Ramos (cell line): ENCODE measurements around the gene BLOC1S2.
"Not testable (repeated sequence)": the region's sequence is repeated elsewhere in the genome, so short reads cannot be mapped to it uniquely, and the experiment has no call there.

Experiments used
- in situ Hi-C: fragments of 300-500 bp; cut with MboI; formaldehyde crosslinking; loops from one replicate; pipeline ENCODE4 v1.14.3; 2022; ENCODE audit warnings: low sequenced_read_pairs; ENCODE audit not compliant: unreplicated experiment

BLOC1S2 gene

DNA sequence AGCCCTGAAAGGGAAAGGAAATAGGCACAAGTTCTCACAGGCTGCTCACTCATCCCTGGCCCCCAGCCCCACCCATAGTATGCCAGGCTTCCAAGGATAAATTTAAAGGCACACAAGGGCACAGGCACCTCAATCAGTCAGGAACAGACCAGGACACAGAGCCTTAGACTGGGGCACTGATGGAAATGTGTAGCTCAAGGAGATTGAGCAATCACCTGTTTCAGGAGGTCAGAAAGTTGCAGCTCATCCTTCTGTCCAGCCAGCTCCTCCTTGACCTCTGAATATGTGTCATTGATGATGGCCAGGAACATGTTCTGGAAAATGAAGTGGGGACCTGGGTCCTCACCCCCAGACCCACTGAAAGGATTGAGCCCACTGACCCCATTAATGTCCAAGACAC, 6.6 kb upstream of the BLOC1S2 start:
- in situ Hi-C loops, result no loop called here

DNA sequence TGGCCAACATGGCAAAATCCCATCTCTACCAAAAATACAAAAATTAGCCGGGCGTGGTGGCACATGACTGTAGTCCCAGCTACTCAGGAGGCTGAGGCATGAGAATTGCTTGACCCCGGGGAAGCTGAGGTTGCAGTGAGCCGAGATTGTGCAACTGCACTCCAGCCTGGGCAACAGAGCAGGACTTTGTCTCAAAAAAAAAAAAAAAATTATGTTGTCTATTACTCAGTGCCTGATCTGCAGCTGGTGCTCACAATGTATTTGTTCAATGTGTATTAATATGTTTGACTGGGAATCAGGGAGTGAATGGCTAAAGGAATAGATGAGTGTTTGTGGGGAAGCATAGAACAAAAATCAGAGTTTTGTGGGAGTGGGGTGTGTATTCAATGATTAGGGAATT, 5.8 kb upstream of the BLOC1S2 start:
- in situ Hi-C loops, result not testable (repeated sequence)

DNA sequence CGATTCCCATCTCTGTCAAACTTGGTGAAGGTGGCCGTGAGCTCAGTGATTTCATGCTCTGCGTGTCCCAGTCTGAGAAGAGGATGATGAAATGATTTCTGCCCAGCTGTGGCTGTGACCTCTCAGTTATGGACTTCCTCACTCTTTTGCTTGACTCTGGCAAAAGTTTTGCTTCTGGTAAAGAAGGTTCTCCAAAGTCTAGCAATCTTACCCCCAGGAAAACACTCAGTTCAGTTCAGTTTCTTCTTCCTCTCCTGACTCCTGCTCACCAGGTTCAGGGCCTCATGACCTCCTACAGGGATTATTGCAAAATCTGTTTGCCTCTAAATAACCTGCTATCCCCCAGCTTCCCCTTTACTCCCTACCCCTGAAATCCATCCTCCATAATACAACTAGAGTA, 4.9 kb upstream of the BLOC1S2 start:
- in situ Hi-C loops, result no loop called here

DNA sequence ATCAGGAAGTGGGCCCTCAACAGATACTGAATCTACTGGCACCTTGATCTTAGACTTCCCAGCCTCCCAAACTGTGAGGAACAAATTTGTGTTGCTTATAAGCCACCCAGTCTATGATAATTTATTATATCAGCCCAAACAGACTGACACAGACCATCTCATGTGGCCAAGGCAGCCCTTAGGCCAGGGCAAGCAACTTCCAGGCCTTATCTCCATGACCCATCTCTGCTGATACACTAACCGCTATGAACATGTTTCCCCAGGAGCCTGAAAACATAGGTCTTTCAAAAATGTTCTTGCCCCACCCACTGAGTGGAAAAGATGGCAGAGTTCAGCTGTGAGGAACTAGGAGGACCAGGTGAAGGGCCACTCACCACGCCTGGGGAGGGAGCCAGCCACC, 3.2 kb upstream of the BLOC1S2 start:
- in situ Hi-C loops, result no loop called here

- in situ Hi-C loops, result no loop called here
Measured at GRCh38 chr10:100288196-100288595, 1.7 kb upstream of the BLOC1S2 start.

DNA sequence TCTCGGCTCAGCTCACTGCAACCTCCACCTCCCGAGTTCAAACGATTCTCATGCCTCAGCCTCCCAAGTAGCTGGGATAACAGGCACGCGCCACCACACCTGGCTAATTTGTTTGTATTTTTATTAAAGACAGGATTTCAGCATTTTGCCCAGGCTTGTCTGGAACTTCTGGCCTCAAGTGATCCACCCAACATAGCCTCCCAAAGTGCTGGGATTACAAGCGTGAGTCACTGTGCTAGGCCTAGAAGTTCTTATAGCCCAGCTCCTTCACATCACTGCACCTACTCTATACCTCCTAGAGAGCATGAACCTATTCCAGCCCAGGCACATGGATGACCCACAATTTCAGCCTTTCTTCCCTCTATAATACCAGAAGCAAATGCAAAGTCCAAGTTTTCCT, 1.3 kb upstream of the BLOC1S2 start:
- in situ Hi-C loops, result no loop called here

GRCh38 chr10:100285326-100285725, 1.2 kb downstream of the BLOC1S2 start:
- in situ Hi-C loops, result not testable (repeated sequence)

- in situ Hi-C loops, result no loop called here
Measured at GRCh38 chr10:100282907-100283306, 3.6 kb downstream of the BLOC1S2 start.

GRCh38 chr10:100276971-100277370, 9.5 kb downstream of the BLOC1S2 start:
- in situ Hi-C loops, result not testable (repeated sequence)

DNA sequence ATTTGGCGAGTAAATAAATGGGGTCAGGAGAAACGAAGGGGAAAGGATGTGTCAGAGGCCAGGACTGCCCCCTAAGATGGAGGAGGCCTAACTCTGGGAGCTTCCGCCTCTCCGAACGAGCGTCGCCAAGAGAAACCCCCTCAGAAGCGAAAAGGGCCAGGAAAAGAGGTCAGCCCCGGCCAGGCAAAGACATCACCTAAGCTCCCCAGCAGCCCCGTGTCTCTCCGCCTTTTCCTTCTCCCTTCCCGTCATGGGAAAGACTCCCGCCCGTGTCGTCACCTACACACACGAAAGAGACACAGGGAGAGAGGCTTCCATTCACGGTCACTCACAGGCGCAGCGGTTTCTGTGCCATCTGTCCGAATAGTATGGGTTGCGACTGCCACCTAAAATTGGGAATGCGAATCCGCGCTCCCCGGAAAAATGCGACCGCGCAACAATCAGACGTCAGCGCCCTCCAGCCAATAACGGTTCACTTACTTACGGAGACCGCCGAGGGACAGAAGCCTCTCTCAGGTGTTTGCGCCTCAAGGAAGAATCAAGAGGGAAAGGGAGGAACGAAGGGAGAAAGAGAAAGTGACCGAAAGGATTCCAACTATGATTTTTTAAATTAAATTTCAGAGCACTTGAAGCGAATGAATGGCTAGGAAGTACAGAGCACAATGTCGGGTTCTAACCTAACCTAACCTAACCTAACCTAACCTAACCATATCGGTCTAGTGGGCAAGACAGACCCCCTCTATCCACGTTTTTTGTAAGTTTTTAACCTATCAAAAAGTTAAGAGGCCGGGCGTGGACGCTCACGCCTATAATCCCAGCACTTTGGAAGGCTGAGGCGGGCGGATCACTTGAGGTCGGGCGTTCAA, 19.0 kb downstream of the BLOC1S2 start, which contains the start of gene CWF19L1:
Gene CWF19L1 (minus strand): TSS at position 400 of the 866 bp plus-strand sequence. CDS start 45 bp downstream, at position 355.
- in situ Hi-C loops, result no loop called here

GRCh38 chr10:100265821-100266485, 20.5 kb downstream of the BLOC1S2 start:
- in situ Hi-C loops, result no loop called here

GRCh38 chr10:100254191-100254590, 32.3 kb downstream of the BLOC1S2 start:
- in situ Hi-C loops, result no loop called here

DNA sequence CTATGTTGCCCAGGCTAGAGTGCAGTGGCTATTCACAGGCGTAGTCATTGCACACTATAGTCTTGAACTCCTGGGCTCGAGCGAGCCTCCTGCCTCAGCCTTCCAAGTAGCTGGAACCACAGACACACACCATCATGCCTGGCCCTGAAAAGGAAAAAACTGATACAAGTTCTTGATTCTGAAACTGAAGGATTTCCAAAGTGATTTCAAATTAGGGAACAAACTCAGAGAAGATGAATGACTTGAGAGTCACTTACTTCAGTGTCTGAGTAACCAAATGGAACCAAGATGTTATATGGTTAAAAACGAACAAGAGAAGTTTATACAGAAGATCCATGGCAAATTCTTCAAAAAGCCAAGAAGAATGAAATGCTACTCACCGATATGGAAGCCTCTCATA, 33.4 kb downstream of the BLOC1S2 start:
- in situ Hi-C loops, result no loop called here

DNA sequence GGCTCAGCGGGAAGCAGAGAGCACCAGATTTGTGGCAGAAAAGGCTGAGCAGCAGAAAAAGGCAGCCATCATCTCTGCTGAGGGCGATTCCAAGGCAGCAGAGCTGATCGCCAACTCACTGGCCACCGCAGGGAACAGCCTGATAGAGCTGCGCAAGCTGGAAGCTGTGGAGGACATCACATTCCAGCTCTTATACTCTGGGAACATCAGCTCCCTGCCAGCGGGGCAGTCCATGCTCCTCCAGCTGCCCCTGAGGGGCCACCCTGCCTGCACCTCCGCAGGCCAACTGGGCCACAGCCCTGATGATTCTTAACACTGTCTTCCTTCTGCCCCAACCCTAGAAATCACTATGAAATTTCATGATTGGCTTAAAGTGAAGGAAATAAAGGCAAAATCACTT, 37.7 kb downstream of the BLOC1S2 start:
- in situ Hi-C loops, result no loop called here

DNA sequence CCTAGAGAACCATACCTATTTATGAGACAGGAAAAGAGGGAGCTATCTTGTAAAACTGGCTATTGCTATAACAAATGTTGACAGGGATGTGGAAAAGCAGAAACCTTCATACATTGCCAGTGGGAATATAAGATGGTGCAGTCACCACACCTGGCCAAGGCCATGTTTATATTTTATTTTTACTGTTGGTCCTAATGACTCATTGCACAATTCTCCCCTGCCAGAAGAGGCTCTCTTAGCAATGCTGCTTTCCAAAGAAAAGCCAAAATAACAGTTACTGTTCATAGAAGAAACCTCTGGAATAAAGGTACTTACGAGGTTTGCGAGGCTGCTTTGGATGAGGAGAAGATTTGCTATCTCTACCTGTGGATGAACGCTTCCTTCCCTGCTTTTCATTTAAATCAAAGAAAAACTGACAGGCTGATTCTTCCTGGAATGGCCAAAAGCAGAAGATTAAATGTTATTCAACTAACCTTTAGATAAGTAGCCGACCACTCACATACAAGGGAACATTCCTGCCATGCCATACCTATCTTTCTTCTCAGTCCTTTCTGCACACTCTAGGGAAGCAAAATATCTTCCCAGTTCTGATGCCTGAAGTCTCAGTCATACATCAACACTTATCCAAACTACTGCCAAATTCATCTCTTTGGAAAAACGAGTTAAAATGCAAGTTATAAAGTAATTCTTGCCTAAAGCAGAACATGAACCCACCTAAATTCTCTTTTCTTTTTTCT, 40.8 kb downstream of the BLOC1S2 start:
- in situ Hi-C loops, result no loop called here

GRCh38 chr10:100239851-100240250, 46.6 kb downstream of the BLOC1S2 start:
- in situ Hi-C loops, result no loop called here

GRCh38 chr10:100238429-100238828, 48.1 kb downstream of the BLOC1S2 start:
- in situ Hi-C loops, result no loop called here

DNA sequence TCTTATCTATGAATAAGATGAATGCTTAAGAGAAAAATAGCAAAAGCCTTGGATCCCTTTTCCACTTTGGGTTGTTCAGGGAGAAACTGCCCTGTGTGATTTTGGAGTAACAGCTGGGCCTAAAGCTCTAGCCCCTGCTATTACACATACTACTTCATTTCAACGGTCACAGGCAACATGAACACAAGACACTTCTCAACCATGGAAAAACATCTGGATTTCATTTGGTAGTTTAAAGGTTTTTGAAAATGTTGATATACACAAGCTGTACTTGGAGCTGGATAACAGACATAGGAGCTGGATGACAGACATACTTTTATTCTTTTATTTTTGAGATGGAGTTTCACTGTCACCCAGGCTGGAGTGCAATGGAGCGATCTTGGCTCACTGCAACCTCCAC, 54.4 kb downstream of the BLOC1S2 start:
- in situ Hi-C loops, result no loop called here

GRCh38 chr10:100229819-100230422, 56.6 kb downstream of the BLOC1S2 start:
- in situ Hi-C loops, result no loop called here

DNA sequence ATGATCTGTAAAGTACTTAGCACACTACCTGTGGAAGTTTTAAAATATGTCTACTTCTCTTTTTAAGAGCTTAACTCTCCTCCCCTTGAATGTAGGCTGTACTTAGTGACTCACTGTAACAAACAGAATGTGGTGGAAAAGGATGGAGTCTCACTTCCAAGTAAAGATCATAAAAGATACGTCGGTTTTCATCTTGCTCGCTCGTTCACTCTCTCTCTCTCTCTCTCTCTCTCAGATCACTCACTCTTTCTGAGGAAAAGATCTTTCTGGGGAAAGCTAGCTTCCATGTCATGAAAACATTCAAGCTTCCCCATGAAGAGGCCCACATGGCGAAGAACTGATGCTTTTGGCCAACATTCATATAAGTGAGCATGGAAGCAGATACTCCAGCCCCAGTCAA, 62.6 kb downstream of the BLOC1S2 start:
- in situ Hi-C loops, result no loop called here
